ENCODE results near the gene DNM3. TPM values are rescaled to one million over a fixed set of nuclear protein-coding genes. Genes with fewer than 3 reads are reported as not detected.

Gene DNM3
- total and polyA plus RNA-seq, 2 experiments from 2014 or later = 5.2 to 12.2 TPM

GRCh38 chr1:172283766-172284165 lies 442.5 kb downstream of the DNM3 start:
- TF ChIP-seq, protein P1, sequence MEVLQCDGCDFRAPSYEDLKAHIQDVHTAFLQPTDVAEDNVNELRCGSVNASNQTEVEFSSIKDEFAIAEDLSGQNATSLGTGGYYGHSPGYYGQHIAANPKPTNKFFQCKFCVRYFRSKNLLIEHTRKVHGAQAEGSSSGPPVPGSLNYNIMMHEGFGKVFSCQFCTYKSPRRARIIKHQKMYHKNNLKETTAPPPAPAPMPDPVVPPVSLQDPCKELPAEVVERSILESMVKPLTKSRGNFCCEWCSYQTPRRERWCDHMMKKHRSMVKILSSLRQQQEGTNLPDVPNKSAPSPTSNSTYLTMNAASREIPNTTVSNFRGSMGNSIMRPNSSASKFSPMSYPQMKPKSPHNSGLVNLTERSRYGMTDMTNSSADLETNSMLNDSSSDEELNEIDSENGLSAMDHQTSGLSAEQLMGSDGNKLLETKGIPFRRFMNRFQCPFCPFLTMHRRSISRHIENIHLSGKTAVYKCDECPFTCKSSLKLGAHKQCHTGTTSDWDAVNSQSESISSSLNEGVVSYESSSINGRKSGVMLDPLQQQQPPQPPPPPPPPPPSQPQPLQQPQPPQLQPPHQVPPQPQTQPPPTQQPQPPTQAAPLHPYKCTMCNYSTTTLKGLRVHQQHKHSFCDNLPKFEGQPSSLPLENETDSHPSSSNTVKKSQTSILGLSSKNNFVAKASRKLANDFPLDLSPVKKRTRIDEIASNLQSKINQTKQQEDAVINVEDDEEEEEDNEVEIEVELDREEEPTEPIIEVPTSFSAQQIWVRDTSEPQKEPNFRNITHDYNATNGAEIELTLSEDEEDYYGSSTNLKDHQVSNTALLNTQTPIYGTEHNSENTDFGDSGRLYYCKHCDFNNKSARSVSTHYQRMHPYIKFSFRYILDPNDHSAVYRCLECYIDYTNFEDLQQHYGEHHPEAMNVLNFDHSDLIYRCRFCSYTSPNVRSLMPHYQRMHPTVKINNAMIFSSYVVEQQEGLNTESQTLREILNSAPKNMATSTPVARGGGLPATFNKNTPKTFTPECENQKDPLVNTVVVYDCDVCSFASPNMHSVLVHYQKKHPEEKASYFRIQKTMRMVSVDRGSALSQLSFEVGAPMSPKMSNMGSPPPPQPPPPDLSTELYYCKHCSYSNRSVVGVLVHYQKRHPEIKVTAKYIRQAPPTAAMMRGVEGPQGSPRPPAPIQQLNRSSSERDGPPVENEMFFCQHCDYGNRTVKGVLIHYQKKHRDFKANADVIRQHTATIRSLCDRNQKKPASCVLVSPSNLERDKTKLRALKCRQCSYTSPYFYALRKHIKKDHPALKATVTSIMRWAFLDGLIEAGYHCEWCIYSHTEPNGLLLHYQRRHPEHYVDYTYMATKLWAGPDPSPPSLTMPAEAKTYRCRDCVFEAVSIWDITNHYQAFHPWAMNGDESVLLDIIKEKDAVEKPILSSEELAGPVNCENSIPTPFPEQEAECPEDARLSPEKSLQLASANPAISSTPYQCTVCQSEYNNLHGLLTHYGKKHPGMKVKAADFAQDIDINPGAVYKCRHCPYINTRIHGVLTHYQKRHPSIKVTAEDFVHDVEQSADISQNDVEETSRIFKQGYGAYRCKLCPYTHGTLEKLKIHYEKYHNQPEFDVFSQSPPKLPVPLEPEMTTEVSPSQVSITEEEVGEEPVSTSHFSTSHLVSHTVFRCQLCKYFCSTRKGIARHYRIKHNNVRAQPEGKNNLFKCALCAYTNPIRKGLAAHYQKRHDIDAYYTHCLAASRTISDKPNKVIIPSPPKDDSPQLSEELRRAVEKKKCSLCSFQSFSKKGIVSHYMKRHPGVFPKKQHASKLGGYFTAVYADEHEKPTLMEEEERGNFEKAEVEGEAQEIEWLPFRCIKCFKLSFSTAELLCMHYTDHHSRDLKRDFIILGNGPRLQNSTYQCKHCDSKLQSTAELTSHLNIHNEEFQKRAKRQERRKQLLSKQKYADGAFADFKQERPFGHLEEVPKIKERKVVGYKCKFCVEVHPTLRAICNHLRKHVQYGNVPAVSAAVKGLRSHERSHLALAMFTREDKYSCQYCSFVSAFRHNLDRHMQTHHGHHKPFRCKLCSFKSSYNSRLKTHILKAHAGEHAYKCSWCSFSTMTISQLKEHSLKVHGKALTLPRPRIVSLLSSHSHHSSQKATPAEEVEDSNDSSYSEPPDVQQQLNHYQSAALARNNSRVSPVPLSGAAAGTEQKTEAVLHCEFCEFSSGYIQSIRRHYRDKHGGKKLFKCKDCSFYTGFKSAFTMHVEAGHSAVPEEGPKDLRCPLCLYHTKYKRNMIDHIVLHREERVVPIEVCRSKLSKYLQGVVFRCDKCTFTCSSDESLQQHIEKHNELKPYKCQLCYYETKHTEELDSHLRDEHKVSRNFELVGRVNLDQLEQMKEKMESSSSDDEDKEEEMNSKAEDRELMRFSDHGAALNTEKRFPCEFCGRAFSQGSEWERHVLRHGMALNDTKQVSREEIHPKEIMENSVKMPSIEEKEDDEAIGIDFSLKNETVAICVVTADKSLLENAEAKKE (CRISPR knock-in tag; IDR thresholded peaks at IDR 0.05) = no peak
- no peak for TF ChIP-seq CREB1 (CRISPR knock-in tag; IDR thresholded peaks at IDR 0.05; ENCODE audit: low read depth)
- TF ChIP-seq ZNF331 (CRISPR knock-in tag; IDR thresholded peaks at IDR 0.05; ENCODE audit: low read depth) = no peak
- TF ChIP-seq ETS1 (IDR thresholded peaks at IDR 0.05) = no peak
- TF ChIP-seq NANOG (IDR thresholded peaks at IDR 0.05; ENCODE audit: borderline replicate concordance) = no peak
- TF ChIP-seq, protein P2, sequence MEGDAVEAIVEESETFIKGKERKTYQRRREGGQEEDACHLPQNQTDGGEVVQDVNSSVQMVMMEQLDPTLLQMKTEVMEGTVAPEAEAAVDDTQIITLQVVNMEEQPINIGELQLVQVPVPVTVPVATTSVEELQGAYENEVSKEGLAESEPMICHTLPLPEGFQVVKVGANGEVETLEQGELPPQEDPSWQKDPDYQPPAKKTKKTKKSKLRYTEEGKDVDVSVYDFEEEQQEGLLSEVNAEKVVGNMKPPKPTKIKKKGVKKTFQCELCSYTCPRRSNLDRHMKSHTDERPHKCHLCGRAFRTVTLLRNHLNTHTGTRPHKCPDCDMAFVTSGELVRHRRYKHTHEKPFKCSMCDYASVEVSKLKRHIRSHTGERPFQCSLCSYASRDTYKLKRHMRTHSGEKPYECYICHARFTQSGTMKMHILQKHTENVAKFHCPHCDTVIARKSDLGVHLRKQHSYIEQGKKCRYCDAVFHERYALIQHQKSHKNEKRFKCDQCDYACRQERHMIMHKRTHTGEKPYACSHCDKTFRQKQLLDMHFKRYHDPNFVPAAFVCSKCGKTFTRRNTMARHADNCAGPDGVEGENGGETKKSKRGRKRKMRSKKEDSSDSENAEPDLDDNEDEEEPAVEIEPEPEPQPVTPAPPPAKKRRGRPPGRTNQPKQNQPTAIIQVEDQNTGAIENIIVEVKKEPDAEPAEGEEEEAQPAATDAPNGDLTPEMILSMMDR (conservative IDR thresholded peaks at IDR 0.05; ENCODE audit: low read depth in 2 of 2) = no peak
- TF ChIP-seq POLR2AphosphoS5 (IDR thresholded peaks at IDR 0.05; ENCODE audit: low read depth) = no peak
- TF ChIP-seq EZH2phosphoT487 (IDR thresholded peaks at IDR 0.05; ENCODE audit: unreplicated experiment) = no peak
- no peak for TF ChIP-seq REST (IDR thresholded peaks at IDR 0.05; ENCODE audit: unreplicated experiment)
- TF ChIP-seq STAT1 (IDR thresholded peaks at IDR 0.05; ENCODE audit: unreplicated experiment) = no peak
- no peak for TF ChIP-seq JUNB (IDR thresholded peaks at IDR 0.05; ENCODE audit: unreplicated experiment)
- TF ChIP-seq EZH2 (IDR thresholded peaks at IDR 0.05; ENCODE audit: low read depth, unreplicated experiment) = no peak
- TF ChIP-seq ZNF114 (CRISPR knock-in tag; IDR thresholded peaks at IDR 0.05) = no peak
- H3K36me3 ChIP-seq (ENCODE audit: insufficient read depth) = no peaks in the 10 kb centered on the region
- no peak overlapping the region for H3K27ac Mint-ChIP-seq
- ATAC-seq (no peak), DNase-seq (ENCODE audit: low spot score) (no peak)
- H3K9me3 Mint-ChIP-seq = no peaks in the 10 kb centered on the region
- H3K79me2 ChIP-seq (replicated peaks; ENCODE audit: insufficient read depth) = no peaks in the 10 kb centered on the region
- no peak overlapping the region for H3K4me2 ChIP-seq
- no peak overlapping the region for H3K4me3 ChIP-seq
- no peak overlapping the region for H3K27ac ChIP-seq (ENCODE audit: low read depth)
- no peaks in the 10 kb centered on the region for H3K9me2 ChIP-seq (ENCODE audit: insufficient read depth)
- H3K36me3 Mint-ChIP-seq (ENCODE audit: low read depth) = no peaks in the 10 kb centered on the region
- H3K4me3 Mint-ChIP-seq = no peak overlapping the region
- H3K4me1 Mint-ChIP-seq = peaks cover 12% of the 10 kb centered on the region
- H3K27me3 ChIP-seq (ENCODE audit: insufficient read depth) = no peaks in the 10 kb centered on the region
- no peaks in the 10 kb centered on the region for H4K20me1 ChIP-seq (replicated peaks; ENCODE audit: insufficient read depth)
- no peaks in the 10 kb centered on the region for H3F3A ChIP-seq (replicated peaks; ENCODE audit: low read depth)
- peaks cover 3% of the 10 kb centered on the region for H3K27me3 Mint-ChIP-seq (ENCODE audit: insufficient read depth, low read depth, poor library complexity)
- H2AFZ ChIP-seq = no peak overlapping the region
- H3K4me1 ChIP-seq (ENCODE audit: insufficient read depth) = peaks cover 15% of the 10 kb centered on the region
